GM10266 (cell line): ENCODE data around the gene CLDN11.

ENCODE experiments used
- DNase-seq: peaks from one replicate; pipeline ENCODE4 v3.0.0; 2012; ENCODE audit errors: extremely low spot score
- CTCF ChIP-seq: IDR thresholded peaks from 2 replicates; pipeline ENCODE4 v1.5.1; 2012; ENCODE audit warnings: mild to moderate bottlenecking, low read depth; ENCODE audit not compliant: control insufficient read depth, insufficient read depth; ENCODE audit errors: missing control alignments

Gene CLDN11

GRCh38 chr3:170418422-170419398 is at the start of gene CLDN11:
Gene CLDN11, plus strand, starts transcription at chr3:170418868. Its CDS starts 199 bp downstream, at chr3:170419067.
- peak; percentile 62 for DNase-seq
- peak; percentile 3 for TF ChIP-seq CTCF

- no peak for DNase-seq
- TF ChIP-seq CTCF: no peak
Measured at GRCh38 chr3:170368921-170369320, 49.7 kb upstream of the CLDN11 start.

GRCh38 chr3:170372190-170372879 is 46.3 kb upstream of the CLDN11 start:
- no peak for TF ChIP-seq CTCF
- DNase-seq: no peak

GRCh38 chr3:170383567-170383966 is 35.1 kb upstream of the CLDN11 start:
- TF ChIP-seq CTCF: no peak
- DNase-seq: no peak

GRCh38 chr3:170386468-170386867 is 32.2 kb upstream of the CLDN11 start:
- TF ChIP-seq CTCF: no peak
- DNase-seq: no peak

- no peak for DNase-seq
- TF ChIP-seq CTCF: no peak
Measured at GRCh38 chr3:170387950-170388349, 30.7 kb upstream of the CLDN11 start.
